ENCODE measurements around the gene SLCO2A1.

SLCO2A1 gene

GRCh38 chr3:133892541-133893231 is 137.0 kb downstream of the SLCO2A1 start:
- DNase-seq (ENCODE audit: low read depth) = no peak
- no peak overlapping the region for H3K4me3 ChIP-seq (ENCODE audit: low read depth, low read length)
- TF ChIP-seq, protein P1, sequence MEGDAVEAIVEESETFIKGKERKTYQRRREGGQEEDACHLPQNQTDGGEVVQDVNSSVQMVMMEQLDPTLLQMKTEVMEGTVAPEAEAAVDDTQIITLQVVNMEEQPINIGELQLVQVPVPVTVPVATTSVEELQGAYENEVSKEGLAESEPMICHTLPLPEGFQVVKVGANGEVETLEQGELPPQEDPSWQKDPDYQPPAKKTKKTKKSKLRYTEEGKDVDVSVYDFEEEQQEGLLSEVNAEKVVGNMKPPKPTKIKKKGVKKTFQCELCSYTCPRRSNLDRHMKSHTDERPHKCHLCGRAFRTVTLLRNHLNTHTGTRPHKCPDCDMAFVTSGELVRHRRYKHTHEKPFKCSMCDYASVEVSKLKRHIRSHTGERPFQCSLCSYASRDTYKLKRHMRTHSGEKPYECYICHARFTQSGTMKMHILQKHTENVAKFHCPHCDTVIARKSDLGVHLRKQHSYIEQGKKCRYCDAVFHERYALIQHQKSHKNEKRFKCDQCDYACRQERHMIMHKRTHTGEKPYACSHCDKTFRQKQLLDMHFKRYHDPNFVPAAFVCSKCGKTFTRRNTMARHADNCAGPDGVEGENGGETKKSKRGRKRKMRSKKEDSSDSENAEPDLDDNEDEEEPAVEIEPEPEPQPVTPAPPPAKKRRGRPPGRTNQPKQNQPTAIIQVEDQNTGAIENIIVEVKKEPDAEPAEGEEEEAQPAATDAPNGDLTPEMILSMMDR (IDR thresholded peaks at IDR 0.05; ENCODE audit: insufficient read depth, low read depth, low read length, missing control alignments) = no peak

- TF ChIP-seq, protein P1 (IDR thresholded peaks at IDR 0.05; ENCODE audit: insufficient read depth, low read depth, low read length, missing control alignments) = no peak
- DNase-seq (ENCODE audit: low read depth) = no peak
- no peak overlapping the region for H3K4me3 ChIP-seq (ENCODE audit: low read depth, low read length)
Measured at GRCh38 chr3:133891662-133892378, 137.9 kb downstream of the SLCO2A1 start.

GRCh38 chr3:133890972-133891644 is 138.6 kb downstream of the SLCO2A1 start:
- TF ChIP-seq, protein P1 (IDR thresholded peaks at IDR 0.05; ENCODE audit: insufficient read depth, low read depth, low read length, missing control alignments) = no peak
- no peak overlapping the region for H3K4me3 ChIP-seq (ENCODE audit: low read depth, low read length)
- DNase-seq (ENCODE audit: low read depth) = no peak

DNA sequence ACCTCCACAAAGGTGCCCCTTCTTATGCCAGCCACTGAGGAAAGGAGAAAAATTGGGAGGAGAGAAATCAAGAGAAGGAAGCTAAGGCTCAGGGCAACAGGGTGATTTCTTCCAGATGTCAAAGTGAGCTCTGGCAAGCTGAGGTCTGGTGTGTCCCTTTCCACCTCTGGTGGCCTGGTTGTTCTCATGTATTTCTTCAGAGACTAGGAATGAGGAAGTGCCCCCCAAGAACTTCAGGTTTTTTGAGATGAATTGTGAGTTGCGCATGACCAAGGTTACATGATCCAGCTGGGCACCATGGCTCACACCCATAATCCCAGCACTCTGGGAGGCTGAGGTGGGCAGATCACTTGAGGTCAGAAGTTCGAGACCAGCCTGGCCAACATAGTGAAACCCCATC is 139.7 kb downstream of the SLCO2A1 start:
- TF ChIP-seq, protein P1 (IDR thresholded peaks at IDR 0.05; ENCODE audit: insufficient read depth, low read depth, low read length, missing control alignments) = no peak
- no peak overlapping the region for H3K4me3 ChIP-seq (ENCODE audit: low read depth, low read length)
- DNase-seq (ENCODE audit: low read depth) = no peak

GRCh38 chr3:133888726-133889340 is 140.9 kb downstream of the SLCO2A1 start:
- DNase-seq (ENCODE audit: low read depth) = no peak
- TF ChIP-seq, protein P1 (IDR thresholded peaks at IDR 0.05; ENCODE audit: insufficient read depth, low read depth, low read length, missing control alignments) = no peak
- H3K4me3 ChIP-seq (ENCODE audit: low read depth, low read length) = no peak overlapping the region

DNA sequence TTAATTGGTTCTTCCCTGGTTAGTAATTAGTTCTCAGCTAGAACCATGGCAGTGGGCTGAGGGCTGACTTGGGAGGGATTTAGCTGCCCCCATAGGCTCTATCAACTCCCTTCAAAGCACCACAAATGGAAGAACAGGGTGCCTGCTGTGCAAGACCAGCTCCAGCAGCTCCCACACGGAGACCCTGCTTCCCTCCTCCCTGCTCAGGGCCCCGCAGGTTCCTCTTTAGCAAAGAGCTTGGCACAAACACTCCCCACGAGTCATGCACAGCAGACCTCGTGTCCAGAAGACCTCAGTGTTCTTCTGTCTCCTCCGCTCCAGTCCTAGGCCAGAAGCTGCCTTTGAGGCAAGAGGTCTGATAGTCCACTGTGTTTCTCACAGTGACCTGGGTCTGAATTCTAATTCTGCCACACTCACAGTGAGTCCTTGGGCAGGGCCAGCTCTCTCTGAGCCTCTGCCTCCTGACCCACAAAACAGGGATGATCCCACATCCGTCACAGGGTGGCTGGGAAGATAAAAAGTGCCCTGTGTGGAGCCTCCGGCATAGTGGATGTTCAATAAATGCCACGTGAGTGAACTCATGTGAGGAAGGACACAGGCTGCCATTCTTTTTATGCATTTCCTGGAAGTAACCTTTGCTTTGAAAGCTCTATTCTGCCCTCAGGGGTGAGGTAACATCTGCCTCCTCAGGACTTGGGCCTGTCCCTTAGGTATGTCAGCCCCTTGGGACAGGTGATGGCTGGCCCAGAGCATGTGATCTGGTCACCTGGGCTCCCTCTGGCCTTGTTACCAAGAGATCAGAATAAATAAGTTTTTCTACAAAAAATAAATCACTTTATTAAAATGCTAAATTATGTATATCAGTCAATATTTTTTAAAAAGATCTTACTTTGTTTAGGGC is 141.7 kb downstream of the SLCO2A1 start:
- TF ChIP-seq, protein P1 (IDR thresholded peaks at IDR 0.05; ENCODE audit: insufficient read depth, low read depth, low read length, missing control alignments) = no peak
- DNase-seq (ENCODE audit: low read depth) = no peak
- no peak overlapping the region for H3K4me3 ChIP-seq (ENCODE audit: low read depth, low read length)
